OCI-LY7 (cell line): ENCODE results near the gene C12orf56.

Experiments
- CTCF ChIP-seq: fragments of 200-600 bp; sonication (generic); conservative IDR thresholded peaks from 2 replicates; pipeline ENCODE4 v1.5.1; 2014; ENCODE audit warnings: mild to moderate bottlenecking, antibody characterized with exemption, low read length, moderate library complexity, mixed read lengths
- EZH2phosphoT487 ChIP-seq: fragments of 200-600 bp; sonication (generic); IDR thresholded peaks from 2 replicates; pipeline ENCODE4 v1.6.1; 2018; ENCODE audit warnings: low read depth, borderline replicate concordance, mild to moderate bottlenecking, mixed run types, antibody characterized with exemption, low read length, moderate library complexity, mixed read lengths

GRCh38 chr12:64265839-64266238, 124.7 kb downstream of the C12orf56 start:
- TF ChIP-seq CTCF = no peak
- TF ChIP-seq EZH2phosphoT487 = no peak
